Prostate gland (tissue), 2 donors: ENCODE measurements around the gene LYRM4. TPM values are rescaled to one million over a fixed set of nuclear protein-coding genes. Genes with fewer than 3 reads are reported as not detected.

Source experiments
- DNase-seq: peaks from one replicate; pipeline ENCODE4 v3.0.0-alpha.2; 2019; ENCODE audit warnings: low spot score
- H3K27ac ChIP-seq, 2 donors: fragments of 200-600 bp; sonication (generic); 2 replicates each; pipeline ENCODE4 v1.5.1; 2017 to 2019
- H3K27me3 ChIP-seq: fragments of 200-600 bp; sonication (generic); replicated peaks from 2 replicates; pipeline ENCODE4 v1.5.1; 2019; ENCODE audit not compliant: insufficient read depth
- H3K36me3 ChIP-seq, 2 donors: fragments of 200-600 bp; sonication (generic); 1 replicate in 1 of 2; 2 replicates in 1 of 2; pipeline versions ENCODE4 v1.5.1 to v1.8.1; 2017 to 2019
- H3K4me1 ChIP-seq: fragments of 200-600 bp; sonication (generic); replicated peaks from 2 replicates; pipeline ENCODE4 v1.5.1; 2019
- H3K4me3 ChIP-seq, 2 donors: fragments of 200-600 bp; sonication (generic); 2 replicates each; pipeline ENCODE4 v1.5.1; 2017 to 2019
- H3K9me3 ChIP-seq: fragments of 200-600 bp; sonication (generic); 2 replicates; pipeline ENCODE4 v1.5.1; 2017
- POLR2A ChIP-seq: fragments of 450-650 bp; IDR thresholded peaks from one replicate; pipeline ENCODE4 v1.6.1; 2016; ENCODE audit warnings: antibody characterized with exemption, mild to moderate bottlenecking
- POLR2AphosphoS5 ChIP-seq: sonication (generic); formaldehyde crosslinking; IDR thresholded peaks from one replicate; pipeline ENCODE4 v1.6.1; 2017; ENCODE audit warnings: antibody characterized with exemption
- WGBS: methylation state at CpG from one replicate; pipeline ENCODE4 v1.1.5; 2018; 5-methylcytosine and 5-hydroxymethylcytosine counted together
- intact Hi-C: fragments of 100-400 bp; cut with DNase I; formaldehyde crosslinking; loops from one replicate; pipeline ENCODE4 v1.14.2; 2022
- total RNA-seq, 2 donors: library from RNA; depleted of rRNA; stranded (reverse); fragments of >200 nt; gene quantifications; one replicate each; pipeline ENCODE4 v1.1.0, GENCODE V29; 2016
- TF ChIP-seq, protein P1 (sequence below), 4 experiments: fragments of 200-600 bp in 2 of 4; fragments of 450-650 bp in 2 of 4; sonication (generic) in 2 of 4; IDR thresholded peaks; 1 replicate in 3 of 4; 2 replicates in 1 of 4; pipeline ENCODE4 v1.5.1; 2016 to 2019; ENCODE audit warnings: antibody characterized with exemption in 4 of 4, mild to moderate bottlenecking in 2 of 4, moderate library complexity in 2 of 4

LYRM4 gene
- total RNA-seq, 2 donors from 2014 or later, result 21.4 to 23.7 TPM

- intact Hi-C loops, result no loop called here
- Histone ChIP-seq H3K27ac (no peak overlapping the region), H3K27me3 (no peaks in the 10 kb centered on the region), H3K4me3 (no peak overlapping the region), H3K4me1 (no peaks in the 10 kb centered on the region), H3K9me3 (no peaks in the 10 kb centered on the region), H3K36me3 (no peaks in the 10 kb centered on the region)
- TF ChIP-seq POLR2AphosphoS5 (no peak), POLR2A (no peak)
- TF ChIP-seq, protein P1, sequence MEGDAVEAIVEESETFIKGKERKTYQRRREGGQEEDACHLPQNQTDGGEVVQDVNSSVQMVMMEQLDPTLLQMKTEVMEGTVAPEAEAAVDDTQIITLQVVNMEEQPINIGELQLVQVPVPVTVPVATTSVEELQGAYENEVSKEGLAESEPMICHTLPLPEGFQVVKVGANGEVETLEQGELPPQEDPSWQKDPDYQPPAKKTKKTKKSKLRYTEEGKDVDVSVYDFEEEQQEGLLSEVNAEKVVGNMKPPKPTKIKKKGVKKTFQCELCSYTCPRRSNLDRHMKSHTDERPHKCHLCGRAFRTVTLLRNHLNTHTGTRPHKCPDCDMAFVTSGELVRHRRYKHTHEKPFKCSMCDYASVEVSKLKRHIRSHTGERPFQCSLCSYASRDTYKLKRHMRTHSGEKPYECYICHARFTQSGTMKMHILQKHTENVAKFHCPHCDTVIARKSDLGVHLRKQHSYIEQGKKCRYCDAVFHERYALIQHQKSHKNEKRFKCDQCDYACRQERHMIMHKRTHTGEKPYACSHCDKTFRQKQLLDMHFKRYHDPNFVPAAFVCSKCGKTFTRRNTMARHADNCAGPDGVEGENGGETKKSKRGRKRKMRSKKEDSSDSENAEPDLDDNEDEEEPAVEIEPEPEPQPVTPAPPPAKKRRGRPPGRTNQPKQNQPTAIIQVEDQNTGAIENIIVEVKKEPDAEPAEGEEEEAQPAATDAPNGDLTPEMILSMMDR (IDR thresholded peaks at IDR 0.05), result no peak
- WGBS, result 92% methylated on average over 4 of the region's 4 CpGs
- no peak for DNase-seq
Observed at GRCh38 chr6:5128351-5128750, 132.4 kb downstream of the LYRM4 start.

DNA sequence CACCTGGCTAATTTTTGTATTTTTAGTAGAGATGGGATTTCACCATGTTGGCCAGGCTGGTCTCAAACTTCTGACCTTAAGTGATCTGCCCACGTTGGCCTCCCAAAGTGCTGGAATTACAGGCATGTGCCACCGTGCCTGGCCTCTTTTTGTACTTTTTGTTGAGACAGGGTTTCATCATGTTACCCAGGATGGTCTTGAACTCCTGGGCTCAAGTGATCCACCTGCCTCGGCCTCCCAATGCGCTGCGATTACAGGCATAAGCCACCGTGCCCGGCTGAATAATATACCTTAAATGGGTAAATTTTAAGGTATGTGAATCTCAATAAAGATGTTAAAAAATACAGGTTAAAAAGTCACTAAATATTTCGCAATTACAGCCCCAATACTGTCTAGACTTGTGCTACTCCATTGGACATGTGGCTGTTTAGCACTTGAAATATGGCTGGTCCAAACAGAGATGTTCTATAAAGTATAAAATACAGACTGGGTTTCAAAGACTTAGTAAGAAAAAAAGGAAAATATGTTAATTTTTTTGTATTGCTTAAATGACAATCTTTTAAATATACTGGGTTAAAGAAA lies 133.6 kb downstream of the LYRM4 start:
- Histone ChIP-seq H3K36me3 (no peaks in the 10 kb centered on the region), H3K9me3 (no peaks in the 10 kb centered on the region), H3K4me1 (no peaks in the 10 kb centered on the region), H3K27ac (no peak overlapping the region), H3K4me3 (no peak overlapping the region), H3K27me3 (no peaks in the 10 kb centered on the region)
- intact Hi-C loops, result no loop called here
- TF ChIP-seq, protein P1 (IDR thresholded peaks at IDR 0.05), result no peak
- no peak for TF ChIP-seq POLR2AphosphoS5
- no peak for TF ChIP-seq POLR2A
- WGBS, result 82% methylated on average over 8 of the region's 8 CpGs
- DNase-seq, result no peak

DNA sequence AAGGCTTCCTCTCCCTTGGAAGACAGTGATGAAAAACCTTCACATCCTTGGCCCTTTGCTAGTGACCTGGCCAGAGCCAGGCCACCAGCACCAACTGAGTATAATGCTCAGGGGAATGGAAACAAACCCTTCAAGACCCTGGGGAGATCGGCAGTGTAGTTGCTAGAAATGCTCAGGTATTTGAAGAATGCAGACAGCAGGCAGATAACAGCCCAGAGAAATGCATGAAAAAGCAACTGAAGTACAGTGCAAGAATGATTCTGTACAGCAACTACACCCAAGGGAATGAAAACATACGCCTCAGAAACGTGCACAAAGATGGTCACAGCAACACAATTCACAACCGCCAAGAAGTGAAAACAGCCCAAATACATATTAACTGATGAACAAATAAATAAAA lies 134.5 kb downstream of the LYRM4 start:
- TF ChIP-seq POLR2AphosphoS5, result no peak
- TF ChIP-seq, protein P1 (IDR thresholded peaks at IDR 0.05), result no peak
- no peak for TF ChIP-seq POLR2A
- no peaks in the 10 kb centered on the region for H3K9me3 ChIP-seq
- no peak for DNase-seq
- intact Hi-C loops, result no loop called here
- H3K4me3 ChIP-seq, result no peak overlapping the region
- H3K27me3 ChIP-seq, result no peaks in the 10 kb centered on the region
- no peaks in the 10 kb centered on the region for H3K36me3 ChIP-seq
- H3K27ac ChIP-seq, result no peak overlapping the region
- no peaks in the 10 kb centered on the region for H3K4me1 ChIP-seq
- WGBS, result 47% methylated on average over 4 of the region's 4 CpGs

GRCh38 chr6:5125152-5126006 lies 135.4 kb downstream of the LYRM4 start:
- no peaks in the 10 kb centered on the region for H3K36me3 ChIP-seq
- no peaks in the 10 kb centered on the region for H3K9me3 ChIP-seq
- intact Hi-C loops, result no loop called here
- no peak overlapping the region for H3K27ac ChIP-seq
- H3K4me3 ChIP-seq, result no peak overlapping the region
- no peak for DNase-seq
- no peaks in the 10 kb centered on the region for H3K27me3 ChIP-seq
- 90% methylated on average over 11 of the region's 11 CpGs for WGBS
- no peaks in the 10 kb centered on the region for H3K4me1 ChIP-seq
- TF ChIP-seq POLR2A (no peak), POLR2AphosphoS5 (no peak)
- TF ChIP-seq, protein P1 (IDR thresholded peaks at IDR 0.05), result no peak

DNA sequence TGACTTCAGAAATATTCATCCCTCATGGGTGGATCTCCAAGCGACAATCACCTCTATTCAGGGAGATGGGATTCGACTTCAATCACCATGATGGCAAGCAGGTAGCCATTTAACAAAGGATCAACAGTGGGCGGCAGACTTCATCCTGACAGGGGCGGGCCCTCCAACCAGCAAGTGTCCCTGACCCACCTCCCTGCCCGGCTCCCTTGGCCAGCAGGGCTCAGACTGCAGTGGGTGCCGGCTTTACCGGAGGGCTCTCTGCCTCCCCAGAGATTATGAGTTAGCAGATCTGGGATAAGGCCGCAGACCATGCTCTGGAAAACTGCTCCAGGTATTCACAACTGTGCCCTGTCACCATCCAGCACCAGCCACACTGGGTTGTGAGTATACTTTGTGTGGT lies 136.2 kb downstream of the LYRM4 start:
- WGBS, result 96% methylated on average over 8 of the region's 8 CpGs
- intact Hi-C loops, result no loop called here

More for the DNA sequence above, 136.2 kb downstream of the LYRM4 start:
- Histone ChIP-seq H3K27me3 (no peaks in the 10 kb centered on the region), H3K9me3 (no peaks in the 10 kb centered on the region), H3K4me1 (no peaks in the 10 kb centered on the region), H3K4me3 (no peak overlapping the region), H3K27ac (no peak overlapping the region), H3K36me3 (no peaks in the 10 kb centered on the region)
- TF ChIP-seq POLR2A (no peak), POLR2AphosphoS5 (no peak)
- TF ChIP-seq, protein P1 (IDR thresholded peaks at IDR 0.05), result no peak
- no peak for DNase-seq
